Body of pancreas (tissue), 4 donors: Measurements from ENCODE around the gene GDF7. TPM values are rescaled to one million over a fixed set of nuclear protein-coding genes. Genes with fewer than 3 reads are reported as not detected.

Source experiments
- ATAC-seq: fragments of 150-250 bp; one replicate; pipeline ENCODE4 v1.9.1; 2016
- DNase-seq, 4 donors: peaks; one replicate each; pipeline ENCODE4 v3.0.0-alpha.2; 2019
- H3K27ac ChIP-seq, 4 donors: fragments of 200-600 bp; sonication (generic); 1 replicate in 3 of 4; 2 replicates in 1 of 4; pipeline versions ENCODE4 v1.5.1 to v1.6.1; 2016 to 2019; ENCODE audit warnings: mild to moderate bottlenecking in 1 of 4, mixed read lengths in 1 of 4, moderate library complexity in 1 of 4
- H3K27me3 ChIP-seq, 2 donors: fragments of 200-600 bp; sonication (generic); one replicate each; pipeline ENCODE4 v1.6.0; 2016; ENCODE audit warnings: mild to moderate bottlenecking in 1 of 2
- H3K36me3 ChIP-seq, 2 donors: fragments of 200-600 bp; sonication (generic); replicated peaks in 1 of 2; 2 replicates each; pipeline ENCODE4 v1.5.1; 2016; ENCODE audit warnings: low read depth in 2 of 2; ENCODE audit not compliant: insufficient read depth in 1 of 2
- H3K4me1 ChIP-seq: fragments of 200-600 bp; sonication (generic); one replicate; pipeline ENCODE4 v1.6.0; 2016
- H3K4me3 ChIP-seq, 2 donors: fragments of 200-600 bp; sonication (generic); 1 replicate in 1 of 2; 2 replicates in 1 of 2; pipeline ENCODE4 v1.5.1; 2016 to 2019
- H3K9me3 ChIP-seq, 3 donors: fragments of 200-600 bp; sonication (generic); 1 replicate in 2 of 3; 2 replicates in 1 of 3; pipeline ENCODE4 v1.5.1; 2016
- POLR2A ChIP-seq, 3 donors: fragments of 450-650 bp; IDR thresholded peaks; one replicate each; pipeline ENCODE4 v1.6.1; 2016; ENCODE audit warnings: antibody characterized with exemption in 3 of 3, mild to moderate bottlenecking in 2 of 3
- WGBS, 2 donors: methylation state at CpG; one replicate each; pipeline ENCODE4 v1.1.5; 2017; 5-methylcytosine and 5-hydroxymethylcytosine counted together
- intact Hi-C: fragments of 100-400 bp; cut with DNase I; formaldehyde crosslinking; loops from one replicate; pipeline ENCODE4 v1.15.1; 2023
- total RNA-seq, 2 donors: library from RNA; depleted of rRNA; stranded (reverse); fragments of >200 nt; gene quantifications; one replicate each; pipeline ENCODE4 v1.1.0, GENCODE V29; 2016
- TF ChIP-seq, protein P1 (sequence below), 7 experiments: fragments of 450-650 bp in 4 of 7; fragments of 200-600 bp in 3 of 7; sonication (generic) in 3 of 7; IDR thresholded peaks; one replicate each; pipeline ENCODE4 v1.5.1; 2016 to 2019; ENCODE audit warnings: antibody characterized with exemption in 7 of 7

Gene GDF7
- total RNA-seq, 2 donors from 2014 or later = 2.0 to 7.3 TPM

DNA sequence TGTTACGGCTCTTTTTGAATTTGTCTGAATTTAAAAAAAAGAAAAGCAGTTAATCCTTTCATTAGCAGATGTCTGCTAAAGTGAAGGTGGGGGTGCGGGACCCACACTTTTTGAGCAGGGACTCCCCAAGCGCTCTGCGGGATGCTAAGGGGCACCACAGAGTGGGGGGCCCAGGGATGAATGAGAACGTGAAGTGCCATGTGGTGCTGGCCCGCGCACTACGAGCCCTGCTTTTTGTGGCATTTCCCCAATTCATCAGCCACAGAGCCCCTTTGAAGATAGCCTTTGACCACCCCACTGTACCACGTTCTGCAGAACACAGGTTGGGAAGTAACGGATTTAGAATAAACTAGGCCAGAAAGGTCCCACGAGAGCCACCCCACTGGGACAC, 44.7 kb upstream of the GDF7 start:
- H3K27ac ChIP-seq = no peak overlapping the region
- peaks cover 0 to 7% of the 10 kb centered on the region in 2 donors for H3K36me3 ChIP-seq

DNA sequence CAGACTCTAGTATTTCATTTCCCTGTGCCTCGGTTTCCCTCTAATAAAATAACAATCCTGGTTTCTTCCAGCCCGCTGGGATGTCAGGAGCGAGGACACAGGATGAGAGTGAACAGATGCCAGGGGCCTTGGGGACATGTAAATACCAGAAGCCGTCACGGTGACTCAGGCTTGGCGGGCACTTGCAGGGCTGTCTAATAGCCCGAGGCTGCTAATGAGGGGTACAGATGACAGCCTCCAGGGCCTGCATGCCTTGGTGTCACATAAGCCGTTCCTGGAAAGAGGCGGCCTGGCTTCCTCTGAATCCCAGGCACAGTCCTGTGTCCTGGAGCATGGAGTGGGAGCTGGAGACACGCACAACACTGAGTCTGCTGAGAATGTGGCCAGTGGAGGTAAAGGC, 44.2 kb upstream of the GDF7 start:
- Histone ChIP-seq H3K4me3 (no peak overlapping the region), H3K27ac (no peak overlapping the region), H3K27me3 (no peaks in the 10 kb centered on the region), H3K36me3 (peaks cover 0 to 7% of the 10 kb centered on the region in 2 donors), H3K4me1 (peaks cover 12% of the 10 kb centered on the region), H3K9me3 (no peaks in the 10 kb centered on the region)
- ATAC-seq = no peak
- TF ChIP-seq POLR2A (IDR thresholded peaks at IDR 0.05) = no peak
- TF ChIP-seq, protein P1, sequence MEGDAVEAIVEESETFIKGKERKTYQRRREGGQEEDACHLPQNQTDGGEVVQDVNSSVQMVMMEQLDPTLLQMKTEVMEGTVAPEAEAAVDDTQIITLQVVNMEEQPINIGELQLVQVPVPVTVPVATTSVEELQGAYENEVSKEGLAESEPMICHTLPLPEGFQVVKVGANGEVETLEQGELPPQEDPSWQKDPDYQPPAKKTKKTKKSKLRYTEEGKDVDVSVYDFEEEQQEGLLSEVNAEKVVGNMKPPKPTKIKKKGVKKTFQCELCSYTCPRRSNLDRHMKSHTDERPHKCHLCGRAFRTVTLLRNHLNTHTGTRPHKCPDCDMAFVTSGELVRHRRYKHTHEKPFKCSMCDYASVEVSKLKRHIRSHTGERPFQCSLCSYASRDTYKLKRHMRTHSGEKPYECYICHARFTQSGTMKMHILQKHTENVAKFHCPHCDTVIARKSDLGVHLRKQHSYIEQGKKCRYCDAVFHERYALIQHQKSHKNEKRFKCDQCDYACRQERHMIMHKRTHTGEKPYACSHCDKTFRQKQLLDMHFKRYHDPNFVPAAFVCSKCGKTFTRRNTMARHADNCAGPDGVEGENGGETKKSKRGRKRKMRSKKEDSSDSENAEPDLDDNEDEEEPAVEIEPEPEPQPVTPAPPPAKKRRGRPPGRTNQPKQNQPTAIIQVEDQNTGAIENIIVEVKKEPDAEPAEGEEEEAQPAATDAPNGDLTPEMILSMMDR (IDR thresholded peaks at IDR 0.05) = no peak
- intact Hi-C loops = no loop called here
- WGBS, 2 donors = 77 to 85% methylated on average over 8 to 10 of the region's 10 CpGs
- peak in 2 of 4 donors; percentile 20 to 22 for DNase-seq

More for the DNA sequence above, 44.7 kb upstream of the GDF7 start:
- ATAC-seq = no peak
- no peak for DNase-seq
- peaks cover 16% of the 10 kb centered on the region for H3K4me1 ChIP-seq
- no peaks in the 10 kb centered on the region for H3K9me3 ChIP-seq
- no peak overlapping the region for H3K4me3 ChIP-seq
- WGBS, 2 donors = 92 to 94% methylated on average over 11 of the region's 11 CpGs
- no peak for TF ChIP-seq POLR2A (IDR thresholded peaks at IDR 0.05)
- TF ChIP-seq, protein P1 (IDR thresholded peaks at IDR 0.05) = no peak
- intact Hi-C loops = no loop called here
- no peaks in the 10 kb centered on the region for H3K27me3 ChIP-seq

GRCh38 chr2:20623241-20623640, 43.7 kb upstream of the GDF7 start:
- intact Hi-C loops = no loop called here

GRCh38 chr2:20623741-20624155, 43.2 kb upstream of the GDF7 start:
- Histone ChIP-seq H3K27ac (no peak overlapping the region), H3K9me3 (no peaks in the 10 kb centered on the region), H3K4me1 (peaks cover 2% of the 10 kb centered on the region), H3K4me3 (no peak overlapping the region), H3K36me3 (peaks cover 0 to 7% of the 10 kb centered on the region in 2 donors), H3K27me3 (no peaks in the 10 kb centered on the region)
- ATAC-seq (no peak), DNase-seq (peak in 1 of 4 donors; percentile 4)
- intact Hi-C loops = no loop called here
- WGBS, 2 donors = 83 to 87% methylated on average over 6 to 7 of the region's 7 CpGs
- TF ChIP-seq, protein P1 (IDR thresholded peaks at IDR 0.05) = no peak
- no peak for TF ChIP-seq POLR2A (IDR thresholded peaks at IDR 0.05)

More at GRCh38 chr2:20623241-20623640, 43.7 kb upstream of the GDF7 start:
- Histone ChIP-seq H3K4me3 (no peak overlapping the region), H3K27me3 (no peaks in the 10 kb centered on the region), H3K27ac (no peak overlapping the region), H3K9me3 (no peaks in the 10 kb centered on the region), H3K36me3 (peaks cover 0 to 7% of the 10 kb centered on the region in 2 donors), H3K4me1 (peaks cover 7% of the 10 kb centered on the region)
- no peak for ATAC-seq
- DNase-seq = peak in 1 of 4 donors; percentile 5
- 80 to 83% methylated on average over 9 to 10 of the region's 10 CpGs for WGBS, 2 donors
- TF ChIP-seq, protein P1 (IDR thresholded peaks at IDR 0.05) = no peak
- no peak for TF ChIP-seq POLR2A (IDR thresholded peaks at IDR 0.05)
